ENCODE data around the gene YAP1.

GRCh38 chr11:102155676-102156075 lies 45.4 kb downstream of the YAP1 start:
- TF ChIP-seq FOXA1 (IDR thresholded peaks at IDR 0.05) (no peak), CTCF (IDR thresholded peaks at IDR 0.05; ENCODE audit: low read depth, low read length, missing input control) (no peak), YY1 (IDR thresholded peaks at IDR 0.05) (no peak), JUND (IDR thresholded peaks at IDR 0.05) (no peak), MAX (IDR thresholded peaks at IDR 0.05) (no peak), REST (IDR thresholded peaks at IDR 0.05) (no peak), NR2F2 (IDR thresholded peaks at IDR 0.05) (no peak), RXRA (IDR thresholded peaks at IDR 0.05) (no peak), SP1 (IDR thresholded peaks at IDR 0.05) (no peak), HNF4A (conservative IDR thresholded peaks at IDR 0.05) (no peak), RAD21 (IDR thresholded peaks at IDR 0.05) (no peak), GABPA (IDR thresholded peaks at IDR 0.05 in 1 of 2, conservative IDR thresholded peaks at IDR 0.05 in 1 of 2) (no peak), TAF1 (conservative IDR thresholded peaks at IDR 0.05) (no peak)
- TF ChIP-seq, protein P1, sequence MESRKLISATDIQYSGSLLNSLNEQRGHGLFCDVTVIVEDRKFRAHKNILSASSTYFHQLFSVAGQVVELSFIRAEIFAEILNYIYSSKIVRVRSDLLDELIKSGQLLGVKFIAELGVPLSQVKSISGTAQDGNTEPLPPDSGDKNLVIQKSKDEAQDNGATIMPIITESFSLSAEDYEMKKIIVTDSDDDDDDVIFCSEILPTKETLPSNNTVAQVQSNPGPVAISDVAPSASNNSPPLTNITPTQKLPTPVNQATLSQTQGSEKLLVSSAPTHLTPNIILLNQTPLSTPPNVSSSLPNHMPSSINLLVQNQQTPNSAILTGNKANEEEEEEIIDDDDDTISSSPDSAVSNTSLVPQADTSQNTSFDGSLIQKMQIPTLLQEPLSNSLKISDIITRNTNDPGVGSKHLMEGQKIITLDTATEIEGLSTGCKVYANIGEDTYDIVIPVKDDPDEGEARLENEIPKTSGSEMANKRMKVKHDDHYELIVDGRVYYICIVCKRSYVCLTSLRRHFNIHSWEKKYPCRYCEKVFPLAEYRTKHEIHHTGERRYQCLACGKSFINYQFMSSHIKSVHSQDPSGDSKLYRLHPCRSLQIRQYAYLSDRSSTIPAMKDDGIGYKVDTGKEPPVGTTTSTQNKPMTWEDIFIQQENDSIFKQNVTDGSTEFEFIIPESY (IDR thresholded peaks at IDR 0.05) = no peak

Measured in liver (tissue), 3 donors.